Glutamatergic neuron (in vitro differentiated cells): Measurements from ENCODE around the gene BIN1. TPM values are rescaled to one million over a fixed set of nuclear protein-coding genes. Genes with fewer than 3 reads are reported as not detected.

Source experiments
- DNase-seq: peaks from one replicate; pipeline ENCODE4 v3.0.0; 2022
- H3K27ac Mint-ChIP-seq: one replicate; pipeline ENCODE4 v1.8.0; 2020; ENCODE audit warnings: mild to moderate bottlenecking, mixed read lengths, inconsistent platforms; ENCODE audit not compliant: unreplicated experiment
- H3K27me3 Mint-ChIP-seq: one replicate; pipeline ENCODE4 v1.8.0; 2020; ENCODE audit warnings: mild to moderate bottlenecking, moderate library complexity, mixed read lengths, inconsistent platforms; ENCODE audit not compliant: unreplicated experiment
- H3K36me3 Mint-ChIP-seq: one replicate; pipeline ENCODE4 v1.8.0; 2020; ENCODE audit warnings: mild to moderate bottlenecking, mixed read lengths, inconsistent platforms; ENCODE audit not compliant: unreplicated experiment
- H3K4me1 Mint-ChIP-seq: one replicate; pipeline ENCODE4 v1.8.0; 2020; ENCODE audit warnings: mild to moderate bottlenecking, low read depth, mixed read lengths, inconsistent platforms; ENCODE audit not compliant: unreplicated experiment
- H3K4me3 Mint-ChIP-seq: one replicate; pipeline ENCODE4 v1.8.0; 2020; ENCODE audit warnings: mild to moderate bottlenecking, mixed read lengths, inconsistent platforms; ENCODE audit not compliant: unreplicated experiment
- H3K9me3 Mint-ChIP-seq: one replicate; pipeline ENCODE4 v1.8.0; 2020; ENCODE audit warnings: mild to moderate bottlenecking, moderate library complexity, mixed read lengths, inconsistent platforms; ENCODE audit not compliant: unreplicated experiment
- total RNA-seq: library from RNA; stranded (reverse); fragmentation: NEBNext Ultra II Directional; extraction: Animal tissue kit (Norgen Biotek cat#: 25700); gene quantifications from one replicate; pipeline ENCODE4 v1.2.1, GENCODE V29; 2021; ENCODE audit not compliant: unreplicated experiment
- TF ChIP-seq, protein P1 (sequence below): fragments of 200-600 bp; sonication (generic); IDR thresholded peaks from one replicate; pipeline ENCODE4 v1.5.0; 2021; ENCODE audit not compliant: partially characterized antibody, unreplicated experiment

Gene BIN1
- total RNA-seq, 1 donor from 2014 or later, result 176 TPM

DNA sequence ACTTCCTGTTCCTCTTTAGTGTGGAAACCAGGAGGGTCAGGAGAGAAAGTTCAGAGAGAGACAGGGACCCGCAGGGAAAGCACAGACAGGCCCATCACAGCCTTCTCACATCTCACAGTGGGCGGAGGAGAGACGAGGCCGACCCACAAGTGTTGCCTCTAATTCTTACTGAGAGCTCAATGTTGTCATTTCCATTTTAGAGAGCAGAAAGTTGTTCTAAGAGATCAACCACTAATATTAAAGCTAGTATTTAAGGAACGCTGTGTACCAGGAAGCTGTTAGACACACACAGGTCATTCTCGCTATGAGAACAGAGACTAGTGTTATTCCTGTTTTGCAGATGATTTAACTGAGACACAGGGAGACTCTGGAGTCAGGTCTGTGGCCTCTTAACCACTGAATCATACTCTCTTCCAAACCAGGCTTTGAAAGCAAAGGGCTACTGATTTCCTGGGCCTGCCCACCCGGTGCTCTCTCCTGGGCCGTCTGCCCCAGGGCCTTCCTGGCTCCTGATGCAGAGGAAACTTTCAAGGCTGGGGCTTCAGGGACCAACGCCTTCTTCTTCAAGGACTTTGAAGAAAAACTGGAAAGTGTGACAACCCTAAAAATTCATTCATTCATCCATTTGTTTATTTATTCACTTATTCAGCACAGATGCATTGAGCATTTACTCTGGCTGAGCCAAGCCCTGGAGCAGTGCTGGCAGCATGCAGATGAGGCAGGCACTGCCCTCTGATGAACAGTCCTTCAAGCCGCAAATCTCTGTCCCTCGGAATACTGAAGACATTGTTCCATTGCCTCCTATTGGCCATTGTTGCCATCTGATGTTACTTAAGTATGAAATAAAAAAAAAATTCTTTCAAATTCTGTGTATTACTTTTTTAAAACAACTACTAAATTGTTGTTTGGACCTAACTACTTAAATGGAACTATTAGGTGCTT is 37.2 kb upstream of the BIN1 start:
- TF ChIP-seq, protein P1, sequence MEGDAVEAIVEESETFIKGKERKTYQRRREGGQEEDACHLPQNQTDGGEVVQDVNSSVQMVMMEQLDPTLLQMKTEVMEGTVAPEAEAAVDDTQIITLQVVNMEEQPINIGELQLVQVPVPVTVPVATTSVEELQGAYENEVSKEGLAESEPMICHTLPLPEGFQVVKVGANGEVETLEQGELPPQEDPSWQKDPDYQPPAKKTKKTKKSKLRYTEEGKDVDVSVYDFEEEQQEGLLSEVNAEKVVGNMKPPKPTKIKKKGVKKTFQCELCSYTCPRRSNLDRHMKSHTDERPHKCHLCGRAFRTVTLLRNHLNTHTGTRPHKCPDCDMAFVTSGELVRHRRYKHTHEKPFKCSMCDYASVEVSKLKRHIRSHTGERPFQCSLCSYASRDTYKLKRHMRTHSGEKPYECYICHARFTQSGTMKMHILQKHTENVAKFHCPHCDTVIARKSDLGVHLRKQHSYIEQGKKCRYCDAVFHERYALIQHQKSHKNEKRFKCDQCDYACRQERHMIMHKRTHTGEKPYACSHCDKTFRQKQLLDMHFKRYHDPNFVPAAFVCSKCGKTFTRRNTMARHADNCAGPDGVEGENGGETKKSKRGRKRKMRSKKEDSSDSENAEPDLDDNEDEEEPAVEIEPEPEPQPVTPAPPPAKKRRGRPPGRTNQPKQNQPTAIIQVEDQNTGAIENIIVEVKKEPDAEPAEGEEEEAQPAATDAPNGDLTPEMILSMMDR, result no peak
- no peak overlapping the region for H3K27ac Mint-ChIP-seq
- H3K27me3 Mint-ChIP-seq, result peaks cover 3% of the 10 kb centered on the region
- H3K4me1 Mint-ChIP-seq, result no peaks in the 10 kb centered on the region
- peaks cover 11% of the 10 kb centered on the region for H3K36me3 Mint-ChIP-seq
- H3K4me3 Mint-ChIP-seq, result no peak overlapping the region
- peaks cover 6% of the 10 kb centered on the region for H3K9me3 Mint-ChIP-seq
- DNase-seq, result no peak

DNA sequence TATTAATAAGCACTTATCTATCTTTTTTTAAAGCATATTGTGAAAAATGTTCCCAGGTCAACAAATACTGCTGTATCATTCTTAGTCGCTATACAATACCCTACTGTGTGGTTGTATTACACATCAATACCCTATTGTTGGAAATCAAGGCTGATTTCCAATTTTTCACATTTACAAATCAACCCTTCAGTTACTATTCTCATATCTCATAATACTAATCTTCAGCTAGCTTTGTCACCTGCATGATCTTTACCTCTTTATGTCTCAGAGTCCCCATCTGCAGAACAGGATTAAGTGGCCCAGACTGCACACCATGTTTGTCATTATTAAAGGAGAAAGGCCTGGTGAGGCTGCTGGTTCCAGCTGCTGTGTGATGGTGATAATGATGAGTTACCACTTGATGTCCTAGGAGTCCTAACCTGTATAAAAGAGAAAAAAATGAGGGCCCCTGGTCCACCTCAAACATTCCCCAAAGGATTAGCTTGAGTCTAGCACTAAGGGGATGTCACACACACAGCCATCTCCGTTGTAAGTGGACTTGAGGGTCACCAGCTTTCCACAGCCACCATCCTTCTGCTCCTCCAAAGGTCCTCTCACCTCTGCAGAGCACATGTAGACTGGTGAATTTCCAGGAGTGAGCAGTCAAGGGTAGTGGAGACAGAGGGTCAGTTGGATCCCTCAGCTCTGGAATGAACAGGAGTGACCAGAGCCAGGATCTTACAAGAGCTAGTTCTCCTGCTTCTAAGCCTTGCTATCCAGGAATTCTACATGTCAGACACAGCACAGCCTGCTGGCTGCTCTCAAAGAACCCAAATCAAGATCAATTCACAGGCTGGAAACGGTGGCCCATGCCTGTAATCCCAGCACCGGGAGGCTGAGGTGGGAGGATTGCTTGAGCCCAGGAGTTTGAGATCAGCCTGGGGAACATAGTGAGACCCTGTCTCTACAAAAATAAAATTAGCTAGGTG is 36.0 kb upstream of the BIN1 start:
- peaks cover 6% of the 10 kb centered on the region for H3K9me3 Mint-ChIP-seq
- peaks cover 3% of the 10 kb centered on the region for H3K27me3 Mint-ChIP-seq
- H3K4me3 Mint-ChIP-seq, result no peak overlapping the region
- DNase-seq, result no peak
- peaks cover 18% of the 10 kb centered on the region for H3K36me3 Mint-ChIP-seq
- no peaks in the 10 kb centered on the region for H3K4me1 Mint-ChIP-seq
- TF ChIP-seq, protein P1, result no peak
- no peak overlapping the region for H3K27ac Mint-ChIP-seq

DNA sequence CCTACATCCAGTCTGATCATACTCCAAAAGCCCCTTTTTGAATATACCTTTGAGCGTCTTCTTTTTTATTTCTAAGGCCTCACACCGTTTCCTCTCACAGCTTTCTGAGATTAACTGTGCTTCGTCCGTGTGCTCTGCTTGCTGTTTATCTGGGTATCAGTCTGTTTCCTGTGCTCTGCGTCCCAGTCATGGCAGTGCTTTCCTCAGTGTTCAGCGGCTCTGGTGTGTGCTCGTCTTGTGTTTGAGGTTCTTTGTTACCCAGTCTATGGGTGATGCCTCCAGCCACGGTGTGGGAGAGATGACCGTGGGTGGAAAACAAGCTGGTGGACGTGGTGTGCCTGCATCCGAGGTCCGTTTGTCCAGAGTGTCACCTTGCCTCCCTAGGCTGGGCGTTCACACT is 33.6 kb upstream of the BIN1 start:
- TF ChIP-seq, protein P1, result no peak
- Mint-ChIP-seq H3K36me3 (peaks cover 15% of the 10 kb centered on the region), H3K4me3 (no peak overlapping the region), H3K4me1 (peaks cover 3% of the 10 kb centered on the region), H3K27ac (no peak overlapping the region), H3K27me3 (peaks cover 4% of the 10 kb centered on the region), H3K9me3 (peaks cover 6% of the 10 kb centered on the region)
- no peak for DNase-seq

DNA sequence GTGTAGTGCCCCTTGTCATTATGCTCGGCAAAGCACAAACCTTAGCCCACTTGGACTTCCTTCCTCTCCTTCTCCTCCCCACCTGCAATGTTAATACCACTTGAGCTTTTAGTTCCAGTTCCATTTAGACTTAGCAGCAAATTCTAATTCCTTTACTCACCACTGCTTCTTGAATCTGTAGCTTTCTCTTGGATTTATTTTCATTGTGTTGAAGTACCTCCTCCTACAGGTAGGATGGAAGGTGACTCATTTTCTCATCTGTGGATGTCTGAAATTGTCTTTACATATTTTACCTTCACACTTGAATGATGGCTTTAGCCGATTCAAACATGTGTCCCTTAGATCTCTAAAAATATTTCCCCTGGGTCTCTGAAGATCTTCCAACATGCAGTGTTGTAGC is 32.8 kb upstream of the BIN1 start:
- TF ChIP-seq, protein P1, result no peak
- H3K9me3 Mint-ChIP-seq, result peaks cover 10% of the 10 kb centered on the region
- no peak overlapping the region for H3K4me3 Mint-ChIP-seq
- H3K27me3 Mint-ChIP-seq, result peaks cover 4% of the 10 kb centered on the region
- H3K36me3 Mint-ChIP-seq, result peaks cover 15% of the 10 kb centered on the region
- DNase-seq, result no peak
- peaks cover 3% of the 10 kb centered on the region for H3K4me1 Mint-ChIP-seq
- no peak overlapping the region for H3K27ac Mint-ChIP-seq
